ENCODE data around the gene GALNT10. TPM values are rescaled to one million over a fixed set of nuclear protein-coding genes. Genes with fewer than 3 reads are reported as not detected.

GALNT10 gene
- total RNA-seq, 1 experiment from 2014 or later = 27.8 TPM

GRCh38 chr5:154428208-154428607 is 237.7 kb downstream of the GALNT10 start:
- ChIA-PET RAD21 (ENCODE audit: low non-redundant PET in 1 of 2, low total read pairs in 2 of 2, uncharacterized antibody in 2 of 2, unreplicated experiment in 2 of 2) (no interaction called here), POLR2A (no interaction called here), CTCF (no interaction called here)
- Histone ChIP-seq H2AFZ (ENCODE audit: low read depth, low read length, poor library complexity, severe bottlenecking) (no peak overlapping the region), H3K36me3 (ENCODE audit: control insufficient read depth in 1 of 2, insufficient read depth in 2 of 2, low read length in 2 of 2) (no peaks in the 10 kb centered on the region), H3K4me1 (ENCODE audit: control insufficient read depth in 1 of 2, insufficient read depth in 2 of 2, low read length in 2 of 2) (no peaks in the 10 kb centered on the region), H3K4me3 (replicated peaks in 1 of 2; ENCODE audit: low read depth in 1 of 2, low read length in 2 of 2) (no peak overlapping the region), H3K27me3 (ENCODE audit: insufficient read depth, low read length) (no peaks in the 10 kb centered on the region), H3K27ac (ENCODE audit: low read depth, low read length) (no peak overlapping the region), H3K4me2 (ENCODE audit: low read length) (no peak overlapping the region), H3K9me3 (ENCODE audit: control insufficient read depth in 1 of 2, insufficient read depth in 1 of 2, low read depth in 1 of 2, low read length in 2 of 2) (no peaks in the 10 kb centered on the region), H3K79me2 (ENCODE audit: insufficient read depth, low read length) (no peaks in the 10 kb centered on the region), H4K20me1 (ENCODE audit: insufficient read depth) (no peaks in the 10 kb centered on the region), H3K9me2 (ENCODE audit: insufficient read depth) (no peaks in the 10 kb centered on the region), H3K9ac (ENCODE audit: low read length) (no peak overlapping the region)
- no TSS peak for BruUV-seq (replicated peaks)
- DNase-seq (ENCODE audit: low read depth, low spot score) (no peak), ATAC-seq (no peak)
- intact Hi-C loops (cut with micrococcal nuclease) = no loop called here
- TF ChIP-seq SP1 (IDR thresholded peaks at IDR 0.05; ENCODE audit: low read depth) (no peak), CBX3 (IDR thresholded peaks at IDR 0.05; ENCODE audit: low read depth) (no peak), CEBPB (IDR thresholded peaks at IDR 0.05; ENCODE audit: low read depth) (no peak), EZH2 (IDR thresholded peaks at IDR 0.05) (no peak), FOSL1 (IDR thresholded peaks at IDR 0.05; ENCODE audit: low read depth) (no peak), SRF (IDR thresholded peaks at IDR 0.05; ENCODE audit: low read depth) (no peak), CTCF (IDR thresholded peaks at IDR 0.05 in 2 of 3, conservative IDR thresholded peaks at IDR 0.05 in 1 of 3; ENCODE audit: borderline replicate concordance in 1 of 3, insufficient read depth in 1 of 3, low read depth in 2 of 3, low read length in 2 of 3) (no peak), ZNF274 (IDR thresholded peaks at IDR 0.05; ENCODE audit: low read depth, low read length) (no peak), EGR1 (IDR thresholded peaks at IDR 0.05; ENCODE audit: low read depth) (no peak), EZH2phosphoT487 (IDR thresholded peaks at IDR 0.05; ENCODE audit: borderline replicate concordance) (no peak), POLR2A (IDR thresholded peaks at IDR 0.05; ENCODE audit: borderline replicate concordance, extremely low read depth, insufficient read depth, insufficient read length) (no peak), ZBTB33 (IDR thresholded peaks at IDR 0.05; ENCODE audit: extremely low read depth, insufficient replicate concordance, low read length) (no peak), ATF3 (IDR thresholded peaks at IDR 0.05) (no peak), RAD21 (IDR thresholded peaks at IDR 0.05; ENCODE audit: low read depth) (no peak), ZFX (IDR thresholded peaks at IDR 0.05) (no peak)
- TF ChIP-seq, protein P1, sequence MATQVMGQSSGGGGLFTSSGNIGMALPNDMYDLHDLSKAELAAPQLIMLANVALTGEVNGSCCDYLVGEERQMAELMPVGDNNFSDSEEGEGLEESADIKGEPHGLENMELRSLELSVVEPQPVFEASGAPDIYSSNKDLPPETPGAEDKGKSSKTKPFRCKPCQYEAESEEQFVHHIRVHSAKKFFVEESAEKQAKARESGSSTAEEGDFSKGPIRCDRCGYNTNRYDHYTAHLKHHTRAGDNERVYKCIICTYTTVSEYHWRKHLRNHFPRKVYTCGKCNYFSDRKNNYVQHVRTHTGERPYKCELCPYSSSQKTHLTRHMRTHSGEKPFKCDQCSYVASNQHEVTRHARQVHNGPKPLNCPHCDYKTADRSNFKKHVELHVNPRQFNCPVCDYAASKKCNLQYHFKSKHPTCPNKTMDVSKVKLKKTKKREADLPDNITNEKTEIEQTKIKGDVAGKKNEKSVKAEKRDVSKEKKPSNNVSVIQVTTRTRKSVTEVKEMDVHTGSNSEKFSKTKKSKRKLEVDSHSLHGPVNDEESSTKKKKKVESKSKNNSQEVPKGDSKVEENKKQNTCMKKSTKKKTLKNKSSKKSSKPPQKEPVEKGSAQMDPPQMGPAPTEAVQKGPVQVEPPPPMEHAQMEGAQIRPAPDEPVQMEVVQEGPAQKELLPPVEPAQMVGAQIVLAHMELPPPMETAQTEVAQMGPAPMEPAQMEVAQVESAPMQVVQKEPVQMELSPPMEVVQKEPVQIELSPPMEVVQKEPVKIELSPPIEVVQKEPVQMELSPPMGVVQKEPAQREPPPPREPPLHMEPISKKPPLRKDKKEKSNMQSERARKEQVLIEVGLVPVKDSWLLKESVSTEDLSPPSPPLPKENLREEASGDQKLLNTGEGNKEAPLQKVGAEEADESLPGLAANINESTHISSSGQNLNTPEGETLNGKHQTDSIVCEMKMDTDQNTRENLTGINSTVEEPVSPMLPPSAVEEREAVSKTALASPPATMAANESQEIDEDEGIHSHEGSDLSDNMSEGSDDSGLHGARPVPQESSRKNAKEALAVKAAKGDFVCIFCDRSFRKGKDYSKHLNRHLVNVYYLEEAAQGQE (IDR thresholded peaks at IDR 0.05; ENCODE audit: low read depth) = no peak

Measured in HCT116 (cell line).